Muscle layer of duodenum (tissue), 2 donors: Measurements from ENCODE around the gene RLF.
"Not testable (repeated sequence)": the region's sequence is repeated elsewhere in the genome, so short reads cannot be mapped to it uniquely, and the experiment has no call there.

Experiments used
- H3K27ac ChIP-seq: one replicate; pipeline ENCODE4 v1.7.0; 2013; ENCODE audit warnings: mild to moderate bottlenecking, low read length
- H3K27me3 ChIP-seq: one replicate; pipeline ENCODE4 v1.7.0; 2013; ENCODE audit warnings: low read depth, mild to moderate bottlenecking, control low read depth, low read length
- H3K36me3 ChIP-seq, 2 donors: one replicate each; pipeline ENCODE4 v1.7.0; 2013; ENCODE audit warnings: low read length in 2 of 2, control low read depth in 1 of 2, mild to moderate bottlenecking in 1 of 2; ENCODE audit not compliant: insufficient read depth in 2 of 2, control insufficient read depth in 1 of 2
- H3K4me1 ChIP-seq, 2 donors: one replicate each; pipeline ENCODE4 v1.7.0; 2013; ENCODE audit warnings: low read length in 2 of 2, mild to moderate bottlenecking in 2 of 2, control low read depth in 1 of 2, moderate library complexity in 1 of 2; ENCODE audit not compliant: insufficient read depth in 2 of 2, control insufficient read depth in 1 of 2
- H3K4me3 ChIP-seq, 2 donors: one replicate each; pipeline ENCODE4 v1.7.0; 2013; ENCODE audit warnings: low read length in 2 of 2, low read depth in 1 of 2, mild to moderate bottlenecking in 1 of 2
- H3K9me3 ChIP-seq, 2 donors: one replicate each; pipeline ENCODE4 v1.7.0; 2013; ENCODE audit warnings: low read length in 2 of 2, control low read depth in 1 of 2, mild to moderate bottlenecking in 1 of 2; ENCODE audit not compliant: control insufficient read depth in 1 of 2
- donor health status: healthy.

RLF gene

GRCh38 chr1:40210511-40211204, 49.5 kb downstream of the RLF start:
- Histone ChIP-seq H3K27ac (no peak overlapping the region), H3K27me3 (no peaks in the 10 kb centered on the region), H3K4me3 (no peak overlapping the region), H3K9me3 (no peaks in the 10 kb centered on the region), H3K36me3 (peaks cover 15 to 28% of the 10 kb centered on the region in 2 donors), H3K4me1 (no peaks in the 10 kb centered on the region)

- Histone ChIP-seq H3K4me3 (no peak overlapping the region), H3K27me3 (no peaks in the 10 kb centered on the region), H3K27ac (no peak overlapping the region), H3K9me3 (no peaks in the 10 kb centered on the region), H3K36me3 (peaks cover 10 to 14% of the 10 kb centered on the region in 2 donors), H3K4me1 (no peaks in the 10 kb centered on the region)
Measured at GRCh38 chr1:40218333-40218732, 57.1 kb downstream of the RLF start.

GRCh38 chr1:40221471-40221905, 60.3 kb downstream of the RLF start:
- H3K4me1 ChIP-seq, H3K27ac ChIP-seq, H3K9me3 ChIP-seq, H3K27me3 ChIP-seq, H3K4me3 ChIP-seq: not testable (repeated sequence)
- peaks cover 11 to 15% of the 10 kb centered on the region in 2 donors for H3K36me3 ChIP-seq

- no peaks in the 10 kb centered on the region for H3K9me3 ChIP-seq
- no peaks in the 10 kb centered on the region for H3K4me1 ChIP-seq
- no peak overlapping the region for H3K4me3 ChIP-seq
- no peak overlapping the region for H3K27ac ChIP-seq
- H3K36me3 ChIP-seq = peaks cover 10 to 11% of the 10 kb centered on the region in 2 donors
- H3K27me3 ChIP-seq = no peaks in the 10 kb centered on the region
Measured at GRCh38 chr1:40221977-40222772, 61.0 kb downstream of the RLF start.

GRCh38 chr1:40224040-40224439, 62.9 kb downstream of the RLF start:
- H3K27ac ChIP-seq = no peak overlapping the region
- no peaks in the 10 kb centered on the region for H3K9me3 ChIP-seq
- H3K36me3 ChIP-seq = peaks cover 3 to 9% of the 10 kb centered on the region in 2 donors
- no peak overlapping the region for H3K4me3 ChIP-seq
- H3K27me3 ChIP-seq = no peaks in the 10 kb centered on the region
- no peaks in the 10 kb centered on the region for H3K4me1 ChIP-seq

- H3K4me1 ChIP-seq = no peaks in the 10 kb centered on the region
- no peak overlapping the region for H3K4me3 ChIP-seq
- no peaks in the 10 kb centered on the region for H3K9me3 ChIP-seq
- H3K36me3 ChIP-seq = peaks cover 3 to 9% of the 10 kb centered on the region in 2 donors
- no peak overlapping the region for H3K27ac ChIP-seq
- H3K27me3 ChIP-seq = no peaks in the 10 kb centered on the region
Measured at GRCh38 chr1:40226192-40226591, 65.0 kb downstream of the RLF start.

DNA sequence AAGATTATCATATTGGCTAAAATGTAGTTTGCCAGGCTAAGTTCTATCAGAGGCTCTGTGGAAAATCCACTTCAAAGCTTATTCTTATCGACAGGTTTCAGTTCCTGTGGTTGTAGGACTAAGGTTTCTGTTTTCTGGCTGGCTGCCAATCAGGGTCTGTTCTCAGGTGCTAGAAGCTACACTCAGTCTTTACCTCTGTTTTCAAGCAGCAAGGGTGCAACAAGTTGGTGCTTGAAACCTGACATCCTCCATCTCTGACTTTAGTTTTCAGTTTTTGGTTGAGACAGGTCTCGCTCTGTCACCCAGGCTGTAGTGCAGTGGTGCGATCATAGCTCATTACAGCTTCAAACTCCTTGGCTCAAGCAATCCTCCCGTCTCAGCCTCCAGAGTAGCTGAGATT, 71.3 kb downstream of the RLF start:
- no peaks in the 10 kb centered on the region for H3K9me3 ChIP-seq
- peaks cover 40 to 56% of the 10 kb centered on the region in 2 donors for H3K36me3 ChIP-seq
- H3K4me3 ChIP-seq = no peak overlapping the region
- H3K27me3 ChIP-seq = no peaks in the 10 kb centered on the region
- no peaks in the 10 kb centered on the region for H3K4me1 ChIP-seq
- no peak overlapping the region for H3K27ac ChIP-seq

- Histone ChIP-seq H3K9me3 (no peaks in the 10 kb centered on the region), H3K36me3 (peaks cover 38 to 41% of the 10 kb centered on the region in 2 donors), H3K27ac (no peak overlapping the region), H3K4me3 (no peak overlapping the region), H3K27me3 (no peaks in the 10 kb centered on the region), H3K4me1 (no peaks in the 10 kb centered on the region)
Measured at GRCh38 chr1:40239626-40240025, 78.4 kb downstream of the RLF start.

DNA sequence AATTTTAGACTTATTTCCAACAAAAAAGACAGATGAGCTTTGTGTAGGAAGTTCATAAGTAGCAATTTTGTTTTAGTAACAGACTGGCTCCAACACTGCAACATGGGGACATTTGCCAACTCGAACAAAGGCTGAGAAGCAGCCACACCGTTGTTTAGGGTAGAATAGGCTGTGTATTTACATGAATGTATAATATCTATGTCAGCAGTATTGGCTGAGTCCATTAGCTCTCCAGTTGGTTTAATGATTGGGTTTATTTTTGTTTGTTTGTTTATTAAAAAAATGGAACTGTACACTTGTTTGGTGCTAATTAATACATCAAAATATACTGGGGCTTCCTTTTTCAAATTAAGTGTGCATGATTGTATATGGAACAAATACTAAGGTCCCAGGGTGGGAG, 79.2 kb downstream of the RLF start:
- no peaks in the 10 kb centered on the region for H3K9me3 ChIP-seq
- H3K4me1 ChIP-seq = no peaks in the 10 kb centered on the region
- H3K27me3 ChIP-seq = no peaks in the 10 kb centered on the region
- H3K4me3 ChIP-seq = no peak overlapping the region
- H3K36me3 ChIP-seq = peaks cover 33 to 35% of the 10 kb centered on the region in 2 donors
- H3K27ac ChIP-seq = no peak overlapping the region

GRCh38 chr1:40241362-40241761, 80.2 kb downstream of the RLF start:
- Histone ChIP-seq H3K27ac (no peak overlapping the region), H3K36me3 (peaks cover 24 to 25% of the 10 kb centered on the region in 2 donors), H3K4me1 (no peaks in the 10 kb centered on the region), H3K9me3 (no peaks in the 10 kb centered on the region), H3K27me3 (no peaks in the 10 kb centered on the region), H3K4me3 (no peak overlapping the region)

- no peaks in the 10 kb centered on the region for H3K27me3 ChIP-seq
- no peaks in the 10 kb centered on the region for H3K4me1 ChIP-seq
- peaks cover 4 to 8% of the 10 kb centered on the region in 2 donors for H3K36me3 ChIP-seq
- H3K9me3 ChIP-seq = no peaks in the 10 kb centered on the region
- H3K27ac ChIP-seq = no peak overlapping the region
- no peak overlapping the region for H3K4me3 ChIP-seq
Measured at GRCh38 chr1:40243351-40243750, 82.2 kb downstream of the RLF start.
